ENCODE data around the gene TMEM132D. TPM values are rescaled to one million over a fixed set of nuclear protein-coding genes. Genes with fewer than 3 reads are reported as not detected.

TMEM132D gene
- total RNA-seq, 3 donors from 2014 or later: 0.09 to 0.24 (median 0.12) TPM

- TF ChIP-seq, protein P1, sequence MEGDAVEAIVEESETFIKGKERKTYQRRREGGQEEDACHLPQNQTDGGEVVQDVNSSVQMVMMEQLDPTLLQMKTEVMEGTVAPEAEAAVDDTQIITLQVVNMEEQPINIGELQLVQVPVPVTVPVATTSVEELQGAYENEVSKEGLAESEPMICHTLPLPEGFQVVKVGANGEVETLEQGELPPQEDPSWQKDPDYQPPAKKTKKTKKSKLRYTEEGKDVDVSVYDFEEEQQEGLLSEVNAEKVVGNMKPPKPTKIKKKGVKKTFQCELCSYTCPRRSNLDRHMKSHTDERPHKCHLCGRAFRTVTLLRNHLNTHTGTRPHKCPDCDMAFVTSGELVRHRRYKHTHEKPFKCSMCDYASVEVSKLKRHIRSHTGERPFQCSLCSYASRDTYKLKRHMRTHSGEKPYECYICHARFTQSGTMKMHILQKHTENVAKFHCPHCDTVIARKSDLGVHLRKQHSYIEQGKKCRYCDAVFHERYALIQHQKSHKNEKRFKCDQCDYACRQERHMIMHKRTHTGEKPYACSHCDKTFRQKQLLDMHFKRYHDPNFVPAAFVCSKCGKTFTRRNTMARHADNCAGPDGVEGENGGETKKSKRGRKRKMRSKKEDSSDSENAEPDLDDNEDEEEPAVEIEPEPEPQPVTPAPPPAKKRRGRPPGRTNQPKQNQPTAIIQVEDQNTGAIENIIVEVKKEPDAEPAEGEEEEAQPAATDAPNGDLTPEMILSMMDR (IDR thresholded peaks at IDR 0.05): no peak
- H3K36me3 ChIP-seq (ENCODE audit: low read depth): no peaks in the 10 kb centered on the region
- no peaks in the 10 kb centered on the region for H3K4me1 ChIP-seq (ENCODE audit: low read depth)
- intact Hi-C loops (cut with DNase I, micrococcal nuclease): no loop called here
- ATAC-seq (no peak), DNase-seq (no peak)
- no peak overlapping the region for H3K4me3 ChIP-seq
- no peaks in the 10 kb centered on the region for H3K9me3 ChIP-seq
Observed at GRCh38 chr12:129871991-129872972, 31.5 kb downstream of the TMEM132D start.

DNA sequence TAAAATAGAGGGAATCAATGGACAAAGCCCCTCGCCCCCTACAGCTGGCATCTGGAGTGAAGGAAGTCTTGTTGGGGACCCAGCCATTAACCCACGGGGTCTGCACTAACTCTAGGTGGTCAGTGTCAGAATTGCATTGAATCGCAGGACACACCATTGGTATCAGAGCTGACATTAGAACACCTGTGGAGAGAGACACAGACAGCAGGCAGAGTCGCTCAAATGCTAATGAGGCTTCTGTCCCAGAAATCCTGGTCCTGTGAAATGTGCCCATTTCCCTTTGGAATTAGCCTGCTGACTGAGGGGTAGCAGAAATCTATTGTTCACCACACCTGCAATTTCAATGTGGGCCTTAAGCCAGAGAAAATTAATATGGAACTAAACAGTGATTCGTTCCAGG, 33.0 kb downstream of the TMEM132D start:
- no peak for DNase-seq
- no peak for ATAC-seq
- TF ChIP-seq, protein P1 (IDR thresholded peaks at IDR 0.05): no peak
- Histone ChIP-seq H3K36me3 (ENCODE audit: low read depth) (no peaks in the 10 kb centered on the region), H3K4me3 (no peak overlapping the region), H3K9me3 (peaks cover 3% of the 10 kb centered on the region), H3K4me1 (ENCODE audit: low read depth) (no peaks in the 10 kb centered on the region)
- intact Hi-C loops (cut with DNase I, micrococcal nuclease): no loop called here

- no peaks in the 10 kb centered on the region for H3K4me1 ChIP-seq (ENCODE audit: low read depth)
- TF ChIP-seq, protein P1 (IDR thresholded peaks at IDR 0.05): no peak
- H3K9me3 ChIP-seq: peaks cover 10% of the 10 kb centered on the region
- H3K36me3 ChIP-seq (ENCODE audit: low read depth): no peaks in the 10 kb centered on the region
- DNase-seq (no peak), ATAC-seq (no peak)
- intact Hi-C loops (cut with DNase I, micrococcal nuclease): no loop called here
- no peak overlapping the region for H3K4me3 ChIP-seq
Observed at GRCh38 chr12:129870136-129870535, 33.7 kb downstream of the TMEM132D start.

DNA sequence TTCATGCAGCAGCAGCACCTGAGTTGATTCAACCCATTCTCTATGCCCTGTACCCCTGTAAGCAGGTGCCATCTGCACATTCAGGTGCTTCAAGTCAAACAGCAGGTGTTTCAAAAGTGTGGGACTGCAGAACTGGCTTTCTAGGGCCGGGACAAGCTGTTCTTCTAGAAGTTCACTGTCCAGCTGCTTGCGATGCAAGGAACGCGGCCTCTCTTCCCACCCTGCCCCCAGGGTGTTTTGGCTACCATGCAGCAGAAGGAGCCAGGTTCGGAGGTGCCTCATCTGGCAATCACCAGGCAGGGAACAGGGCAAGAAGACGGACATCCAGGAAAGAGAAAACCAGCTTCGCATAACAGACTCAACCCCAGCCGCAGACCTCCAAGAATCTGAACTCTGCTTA, 35.2 kb downstream of the TMEM132D start:
- ATAC-seq (no peak), DNase-seq (no peak)
- Histone ChIP-seq H3K9me3 (peaks cover 17% of the 10 kb centered on the region), H3K36me3 (ENCODE audit: low read depth) (no peaks in the 10 kb centered on the region), H3K4me1 (ENCODE audit: low read depth) (no peaks in the 10 kb centered on the region), H3K4me3 (no peak overlapping the region)
- intact Hi-C loops (cut with DNase I, micrococcal nuclease): no loop called here
- TF ChIP-seq, protein P1 (IDR thresholded peaks at IDR 0.05): no peak

DNA sequence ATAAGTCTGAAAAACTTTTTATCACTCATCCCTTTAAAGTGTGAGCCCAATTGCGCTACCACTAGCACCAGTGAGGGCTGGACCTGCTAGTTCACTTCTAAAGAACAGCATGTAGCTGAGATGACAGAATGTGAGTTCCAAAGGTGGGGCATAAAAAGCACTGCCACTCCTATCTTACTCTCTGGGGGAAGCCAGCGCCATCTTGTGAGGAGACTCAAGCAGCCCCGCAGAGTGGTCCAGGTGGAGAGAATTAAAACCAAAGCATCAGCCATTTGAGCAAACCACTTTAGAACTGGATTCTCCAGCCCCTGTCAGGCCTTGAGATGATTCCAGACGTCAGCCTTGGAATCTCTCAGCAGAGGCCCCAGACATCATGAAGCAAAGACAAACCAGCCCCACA, 39.9 kb downstream of the TMEM132D start:
- DNase-seq (no peak), ATAC-seq (no peak)
- Histone ChIP-seq H3K9me3 (peaks cover 18% of the 10 kb centered on the region), H3K4me3 (no peak overlapping the region), H3K36me3 (ENCODE audit: low read depth) (no peaks in the 10 kb centered on the region), H3K4me1 (ENCODE audit: low read depth) (no peaks in the 10 kb centered on the region)
- TF ChIP-seq, protein P1 (IDR thresholded peaks at IDR 0.05): no peak
- intact Hi-C loops (cut with DNase I, micrococcal nuclease): no loop called here

All from mucosa of descending colon (tissue), 3 donors.